Ovary (tissue), 9 donors: ENCODE data around the gene TM4SF20. TPM values are rescaled to one million over a fixed set of nuclear protein-coding genes. Genes with fewer than 3 reads are reported as not detected.
"Not testable (repeated sequence)": the region's sequence is repeated elsewhere in the genome, so short reads cannot be mapped to it uniquely, and the experiment has no call there.

Source experiments
- DNase-seq, 5 donors: peaks; one replicate each; pipeline ENCODE4 v3.0.0-alpha.2; 2019 to 2020
- H3K27ac ChIP-seq, 2 donors: fragments of 200-600 bp; one replicate each; pipeline versions ENCODE4 v1.5.1 to v1.8.0; 2019 to 2022
- H3K27me3 ChIP-seq: fragments of 200-600 bp; one replicate; pipeline ENCODE4 v1.8.0; 2022
- H3K36me3 ChIP-seq: fragments of 200-600 bp; sonication (generic); one replicate; pipeline ENCODE4 v1.5.1; 2019
- H3K4me1 ChIP-seq: one replicate; pipeline ENCODE4 v1.8.1; 2013; ENCODE audit warnings: mild to moderate bottlenecking, moderate library complexity; ENCODE audit not compliant: insufficient read depth
- H3K4me3 ChIP-seq: fragments of 200-600 bp; sonication (generic); one replicate; pipeline ENCODE4 v1.5.1; 2017
- H3K9me3 ChIP-seq, 2 donors: fragments of 200-600 bp in 1 of 2; sonication (generic) in 1 of 2; one replicate each; pipeline versions ENCODE4 v1.5.1 to v1.8.1; 2013 to 2019; ENCODE audit warnings: mild to moderate bottlenecking in 1 of 2, moderate library complexity in 1 of 2
- EP300 ChIP-seq: sonication (generic); formaldehyde crosslinking; IDR thresholded peaks from one replicate; pipeline ENCODE4 v1.6.1; 2017; ENCODE audit warnings: antibody characterized with exemption
- POLR2A ChIP-seq: fragments of 450-650 bp; IDR thresholded peaks from one replicate; pipeline ENCODE4 v1.6.1; 2017; ENCODE audit warnings: antibody characterized with exemption, mild to moderate bottlenecking, moderate library complexity
- WGBS, 3 donors: extraction: QIAGEN DNeasy Blood & Tissue Kit in 1 of 3; methylation state at CpG; one replicate each; pipeline versions ENCODE4 v1.1.5 to v1.1.7; 2013 to 2017; 5-methylcytosine and 5-hydroxymethylcytosine counted together
- intact Hi-C, 4 donors: fragments of 100-400 bp; cut with DNase I; formaldehyde crosslinking; loops; one replicate each; pipeline versions ENCODE4 v1.11.0 to v1.15.1; 2022 to 2023
- polyA plus RNA-seq, 2 donors: library from polyadenylated mRNA; stranded (reverse); fragments of 200-250 nt in 1 of 2; fragments of 350-450 nt in 1 of 2; fragmentation: Illumina TruSeq in 1 of 2; extraction: RNeasy Lipid Tissue Mini Kit (QIAGEN cat#74804) in 1 of 2; gene quantifications; one replicate each; pipeline ENCODE4 v1.2.3, GENCODE V29; 2013 to 2014
- total RNA-seq, 7 donors: library from RNA; depleted of rRNA in 2 of 7; stranded (reverse); fragments of >200 nt in 2 of 7; fragmentation: NEBNext Ultra II Directional in 3 of 7; extraction: Animal tissue kit (Norgen Biotek cat#: 25700) in 3 of 7; gene quantifications; one replicate each; pipeline versions ENCODE4 v1.1.0 to v1.2.4, GENCODE V29; 2016 to 2023
- TF ChIP-seq, protein P1 (sequence below), 3 donors: fragments of 450-650 bp in 2 of 3; fragments of 200-600 bp in 1 of 3; IDR thresholded peaks; one replicate each; pipeline versions ENCODE4 v1.5.1 to v1.8.0; 2016 to 2022; ENCODE audit warnings: antibody characterized with exemption in 3 of 3, mild to moderate bottlenecking in 1 of 3
- donor health status: DM: no; HTN: no; CAD: no; lungs with moderate emphysema.
- donor health status: DM: no; HTN: no; CAD: no.
- donor health status: Bipolar disorder and iron deficiency.
- donor health status: DM: yes; HTN: yes; CAD: no.
- donor health status: DM: no; HTN: no; CAD: no.
- donor health status: DM: yes; HTN: yes; CAD: no.

Gene TM4SF20
- total and polyA plus RNA-seq, 9 donors: 1.4 TPM; not detected in 8

DNA sequence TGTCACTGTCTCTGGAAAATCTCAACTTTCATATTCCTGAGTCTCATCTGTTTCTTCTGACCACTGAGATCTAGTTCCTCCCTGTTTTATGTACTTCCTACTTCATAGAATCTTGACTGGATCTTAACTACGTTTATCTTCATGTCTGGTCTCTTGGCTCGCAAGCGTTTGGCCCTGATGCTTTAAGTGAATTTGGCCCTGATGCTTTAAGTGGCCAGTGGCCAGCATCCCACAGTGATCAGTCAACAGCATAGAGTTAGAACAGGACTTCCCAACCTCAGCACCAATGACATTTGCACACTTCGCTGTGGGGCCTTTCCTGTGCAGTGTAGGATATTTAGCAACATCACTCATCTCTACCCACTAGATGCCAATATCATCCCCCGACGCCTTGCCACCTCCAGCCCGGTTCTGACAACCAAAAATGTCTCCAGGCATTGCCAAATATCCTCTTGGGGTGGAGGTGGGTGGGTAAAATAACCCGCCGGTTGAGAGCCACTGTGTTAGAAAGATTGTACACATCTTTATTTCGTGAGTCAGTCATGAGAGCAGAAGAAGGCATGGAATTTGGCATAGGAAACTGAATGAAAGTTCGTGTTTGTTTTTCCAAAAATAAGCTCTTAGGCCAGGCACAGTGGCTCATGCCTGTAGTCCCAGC lies 12.2 kb downstream of the TM4SF20 start:
- Histone ChIP-seq H3K4me1 (no peaks in the 10 kb centered on the region), H3K4me3 (no peak overlapping the region), H3K9me3 (no peaks in the 10 kb centered on the region), H3K27me3 (no peaks in the 10 kb centered on the region), H3K36me3 (no peaks in the 10 kb centered on the region), H3K27ac (no peak overlapping the region)
- TF ChIP-seq, protein P1, sequence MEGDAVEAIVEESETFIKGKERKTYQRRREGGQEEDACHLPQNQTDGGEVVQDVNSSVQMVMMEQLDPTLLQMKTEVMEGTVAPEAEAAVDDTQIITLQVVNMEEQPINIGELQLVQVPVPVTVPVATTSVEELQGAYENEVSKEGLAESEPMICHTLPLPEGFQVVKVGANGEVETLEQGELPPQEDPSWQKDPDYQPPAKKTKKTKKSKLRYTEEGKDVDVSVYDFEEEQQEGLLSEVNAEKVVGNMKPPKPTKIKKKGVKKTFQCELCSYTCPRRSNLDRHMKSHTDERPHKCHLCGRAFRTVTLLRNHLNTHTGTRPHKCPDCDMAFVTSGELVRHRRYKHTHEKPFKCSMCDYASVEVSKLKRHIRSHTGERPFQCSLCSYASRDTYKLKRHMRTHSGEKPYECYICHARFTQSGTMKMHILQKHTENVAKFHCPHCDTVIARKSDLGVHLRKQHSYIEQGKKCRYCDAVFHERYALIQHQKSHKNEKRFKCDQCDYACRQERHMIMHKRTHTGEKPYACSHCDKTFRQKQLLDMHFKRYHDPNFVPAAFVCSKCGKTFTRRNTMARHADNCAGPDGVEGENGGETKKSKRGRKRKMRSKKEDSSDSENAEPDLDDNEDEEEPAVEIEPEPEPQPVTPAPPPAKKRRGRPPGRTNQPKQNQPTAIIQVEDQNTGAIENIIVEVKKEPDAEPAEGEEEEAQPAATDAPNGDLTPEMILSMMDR (IDR thresholded peaks at IDR 0.05): no peak
- TF ChIP-seq EP300 (no peak), POLR2A (no peak)
- intact Hi-C loops: no loop called here
- 58 to 63% (median 59%) methylated on average over 11 of the region's 11 CpGs for WGBS, 3 donors
- DNase-seq: no peak

- Histone ChIP-seq H3K4me3 (no peak overlapping the region), H3K27me3 (no peaks in the 10 kb centered on the region), H3K4me1 (no peaks in the 10 kb centered on the region), H3K36me3 (no peaks in the 10 kb centered on the region), H3K9me3 (no peaks in the 10 kb centered on the region), H3K27ac (no peak overlapping the region)
- no peak for TF ChIP-seq EP300
- TF ChIP-seq, protein P1 (IDR thresholded peaks at IDR 0.05): no peak
- intact Hi-C loops: no loop called here
- DNase-seq: no peak
- 10 to 53% (median 17%) methylated on average over 3 of the region's 3 CpGs for WGBS, 3 donors
Observed at GRCh38 chr2:227365833-227366232, 13.3 kb downstream of the TM4SF20 start.

- H3K27me3 ChIP-seq, H3K4me3 ChIP-seq, DNase-seq, H3K9me3 ChIP-seq, H3K27ac ChIP-seq, intact Hi-C loops, H3K36me3 ChIP-seq, H3K4me1 ChIP-seq: not testable (repeated sequence)
- 75 to 76% (median 76%) methylated on average over 11 of the region's 11 CpGs for WGBS, 3 donors
Observed at GRCh38 chr2:227364585-227365263, 14.4 kb downstream of the TM4SF20 start.

DNA sequence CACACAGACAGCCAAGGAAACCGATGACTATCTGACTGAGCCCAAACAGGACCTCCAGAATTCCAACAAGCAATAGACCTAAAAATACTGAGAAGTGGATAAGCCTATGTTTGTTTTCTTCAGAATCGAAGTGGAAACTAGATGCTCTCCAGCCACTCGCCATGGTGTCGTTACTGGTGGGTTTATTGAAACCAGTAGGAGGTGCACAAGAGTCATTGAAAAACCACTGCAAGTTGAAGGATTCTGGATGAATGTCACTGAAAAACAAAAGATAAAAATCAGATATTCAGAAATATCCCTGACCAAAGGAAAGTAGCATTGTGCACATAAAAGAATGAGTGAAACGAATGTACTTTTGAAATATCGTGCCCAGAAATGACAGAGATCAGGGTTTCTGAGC lies 15.3 kb downstream of the TM4SF20 start:
- Histone ChIP-seq H3K27ac (no peak overlapping the region), H3K4me3 (no peak overlapping the region), H3K4me1 (no peaks in the 10 kb centered on the region), H3K27me3 (no peaks in the 10 kb centered on the region), H3K36me3 (no peaks in the 10 kb centered on the region), H3K9me3 (no peaks in the 10 kb centered on the region)
- intact Hi-C loops: no loop called here
- TF ChIP-seq, protein P1 (IDR thresholded peaks at IDR 0.05): no peak
- TF ChIP-seq POLR2A (no peak), EP300 (no peak)
- no peak for DNase-seq
- 92 to 95% (median 95%) methylated on average over 6 of the region's 6 CpGs for WGBS, 3 donors

GRCh38 chr2:227360351-227360750 lies 18.8 kb downstream of the TM4SF20 start:
- TF ChIP-seq POLR2A (no peak), EP300 (no peak)
- TF ChIP-seq, protein P1 (IDR thresholded peaks at IDR 0.05): no peak
- WGBS, 3 donors: 79 to 82% (median 79%) methylated on average over 5 of the region's 5 CpGs
- Histone ChIP-seq H3K9me3 (no peaks in the 10 kb centered on the region), H3K4me1 (no peaks in the 10 kb centered on the region), H3K36me3 (no peaks in the 10 kb centered on the region), H3K27me3 (no peaks in the 10 kb centered on the region), H3K27ac (no peak overlapping the region), H3K4me3 (no peak overlapping the region)
- DNase-seq: no peak
- intact Hi-C loops: no loop called here
